GM12864 (cell line): ENCODE measurements around the gene MED22.

Experiments used
- DNase-seq: peaks from one replicate; pipeline ENCODE4 v3.0.0-alpha.2; 2011; ENCODE audit warnings: low read depth
- H3K4me3 ChIP-seq: 2 replicates; pipeline ENCODE4 v1.5.1; 2011; ENCODE audit warnings: mild to moderate bottlenecking, low read depth, low read length, control low read depth
- TF ChIP-seq, protein P1 (sequence below): IDR thresholded peaks from 2 replicates; pipeline ENCODE4 v1.5.1; 2011; ENCODE audit warnings: low read depth, mild to moderate bottlenecking, moderate library complexity, low read length, control low read depth, inconsistent platforms; ENCODE audit errors: missing control alignments

The MED22 gene

DNA sequence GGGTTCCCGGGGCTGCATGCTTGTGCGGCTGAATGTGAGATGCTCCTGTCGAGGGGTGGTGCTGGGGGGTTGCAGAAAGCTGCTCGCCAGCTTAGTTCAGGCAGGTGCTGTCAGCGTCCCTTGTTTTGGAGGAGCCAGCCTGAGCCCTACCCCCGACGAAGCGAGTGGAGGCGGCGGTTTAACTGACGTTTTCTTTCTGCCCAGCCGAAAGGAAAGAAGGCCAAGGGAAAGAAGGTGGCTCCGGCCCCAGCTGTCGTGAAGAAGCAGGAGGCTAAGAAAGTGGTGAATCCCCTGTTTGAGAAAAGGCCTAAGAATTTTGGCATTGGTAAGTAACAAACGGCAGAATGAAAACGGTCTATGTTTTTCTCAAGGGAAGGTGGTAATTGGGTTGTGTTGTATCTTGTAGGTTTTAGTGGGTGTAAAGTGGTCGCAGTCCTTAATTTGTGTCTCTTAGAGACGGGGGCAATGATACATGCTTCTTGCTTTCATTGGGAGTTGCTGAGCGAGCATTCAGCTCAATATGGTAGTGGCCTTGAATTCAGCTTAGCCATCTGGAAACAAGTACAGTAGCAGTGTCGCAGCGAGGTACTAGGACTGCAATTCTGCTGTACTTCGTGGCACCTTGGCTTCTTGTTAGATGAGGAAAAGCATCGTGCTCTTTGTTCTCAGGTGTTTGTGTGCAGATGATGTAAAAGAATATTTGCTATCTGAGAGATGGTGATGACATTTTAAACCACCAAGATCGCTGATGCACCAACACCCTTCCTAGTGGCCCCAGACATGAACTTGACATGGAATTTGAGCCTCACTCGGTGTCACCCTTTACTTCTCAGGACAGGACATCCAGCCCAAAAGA is 1.0 kb upstream of the MED22 start:
- peak overlapping the region; percentile 97 for H3K4me3 ChIP-seq
- no peak for DNase-seq
- TF ChIP-seq, protein P1, sequence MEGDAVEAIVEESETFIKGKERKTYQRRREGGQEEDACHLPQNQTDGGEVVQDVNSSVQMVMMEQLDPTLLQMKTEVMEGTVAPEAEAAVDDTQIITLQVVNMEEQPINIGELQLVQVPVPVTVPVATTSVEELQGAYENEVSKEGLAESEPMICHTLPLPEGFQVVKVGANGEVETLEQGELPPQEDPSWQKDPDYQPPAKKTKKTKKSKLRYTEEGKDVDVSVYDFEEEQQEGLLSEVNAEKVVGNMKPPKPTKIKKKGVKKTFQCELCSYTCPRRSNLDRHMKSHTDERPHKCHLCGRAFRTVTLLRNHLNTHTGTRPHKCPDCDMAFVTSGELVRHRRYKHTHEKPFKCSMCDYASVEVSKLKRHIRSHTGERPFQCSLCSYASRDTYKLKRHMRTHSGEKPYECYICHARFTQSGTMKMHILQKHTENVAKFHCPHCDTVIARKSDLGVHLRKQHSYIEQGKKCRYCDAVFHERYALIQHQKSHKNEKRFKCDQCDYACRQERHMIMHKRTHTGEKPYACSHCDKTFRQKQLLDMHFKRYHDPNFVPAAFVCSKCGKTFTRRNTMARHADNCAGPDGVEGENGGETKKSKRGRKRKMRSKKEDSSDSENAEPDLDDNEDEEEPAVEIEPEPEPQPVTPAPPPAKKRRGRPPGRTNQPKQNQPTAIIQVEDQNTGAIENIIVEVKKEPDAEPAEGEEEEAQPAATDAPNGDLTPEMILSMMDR: no peak

DNA sequence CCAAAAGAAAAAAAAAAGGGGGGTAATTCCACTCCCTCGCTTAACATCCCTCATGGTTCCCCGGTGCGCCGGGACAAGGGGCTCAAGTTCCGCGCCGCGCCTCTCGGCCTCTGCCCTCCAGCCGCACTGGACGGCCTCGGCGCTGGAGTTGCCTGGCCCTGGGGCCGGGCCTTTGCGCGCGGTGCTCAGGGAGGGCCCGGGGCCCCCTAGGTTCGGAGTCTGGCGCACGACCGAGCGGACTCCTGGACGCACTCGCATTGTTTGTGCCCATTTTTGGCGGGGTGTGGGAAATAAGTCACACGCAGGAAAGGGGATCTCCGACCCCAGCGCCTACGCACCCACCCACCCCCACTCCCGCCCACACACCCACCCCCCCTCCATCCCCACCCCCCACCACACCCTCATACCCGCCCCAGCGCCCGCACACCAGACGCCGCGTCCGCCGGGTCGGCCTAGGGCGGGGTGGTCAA is 381 bp downstream of the MED22 start:
- DNase-seq: no peak
- TF ChIP-seq, protein P1: no peak
- H3K4me3 ChIP-seq: peak overlapping the region; percentile 97

DNA sequence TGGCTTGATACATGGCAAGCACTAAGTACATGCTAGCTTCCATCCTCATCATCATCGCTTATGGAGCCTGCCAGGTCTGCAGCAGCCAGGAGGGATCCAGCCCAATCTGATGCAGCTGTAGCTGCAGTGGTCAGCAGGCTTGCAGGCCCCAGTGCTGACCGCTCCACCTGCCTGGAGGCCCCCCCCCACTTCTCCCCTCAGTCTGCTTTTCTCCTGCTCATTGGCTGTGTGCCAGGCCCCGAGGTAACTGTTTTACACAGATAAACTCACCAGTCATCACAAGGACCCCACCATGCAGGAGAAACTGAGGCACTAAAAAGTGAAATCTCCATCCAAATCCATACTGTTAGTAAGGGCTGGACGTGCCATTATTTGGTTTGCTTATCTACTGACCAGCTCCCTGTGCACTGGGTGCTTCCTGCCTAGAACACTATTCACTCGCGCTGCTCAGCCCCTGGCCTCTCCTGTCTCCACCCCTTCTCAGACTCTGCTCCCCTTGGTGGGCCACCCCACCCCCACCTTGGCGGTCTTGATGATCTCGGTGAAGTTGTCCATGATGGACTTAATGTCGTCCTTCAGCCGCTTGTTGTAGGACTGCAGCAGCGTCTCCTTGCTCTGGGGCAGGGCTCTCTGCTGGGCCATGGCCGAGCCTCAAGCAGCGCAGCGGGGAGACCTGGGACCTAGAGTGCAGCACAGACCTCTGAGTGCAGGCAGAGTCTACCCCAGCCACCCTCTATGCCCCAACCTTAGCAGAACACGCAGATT is 1.7 kb downstream of the MED22 start:
- H3K4me3 ChIP-seq: peak overlapping the region; percentile 97
- TF ChIP-seq, protein P1: no peak
- no peak for DNase-seq

DNA sequence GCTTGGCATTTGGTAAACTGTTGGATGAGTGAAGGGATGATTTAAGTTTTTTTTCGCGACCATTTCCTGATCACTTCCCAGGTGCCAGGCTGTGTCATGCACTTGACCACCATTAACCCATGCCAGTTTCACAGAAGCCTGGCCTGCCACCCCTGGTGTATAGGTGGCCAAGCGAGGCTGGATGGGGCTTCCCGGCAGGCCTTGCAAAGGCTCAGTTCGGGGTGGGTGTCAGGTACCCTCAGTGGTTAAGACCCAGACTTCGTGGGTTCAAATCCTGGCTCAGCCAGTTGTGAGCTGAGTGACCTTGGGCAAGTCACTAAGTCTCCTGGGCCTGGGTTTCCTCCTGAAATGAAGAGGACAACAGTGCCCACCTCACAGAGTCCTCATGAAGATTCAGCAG is 2.3 kb downstream of the MED22 start:
- DNase-seq: no peak
- TF ChIP-seq, protein P1: no peak
- H3K4me3 ChIP-seq: no peak overlapping the region

DNA sequence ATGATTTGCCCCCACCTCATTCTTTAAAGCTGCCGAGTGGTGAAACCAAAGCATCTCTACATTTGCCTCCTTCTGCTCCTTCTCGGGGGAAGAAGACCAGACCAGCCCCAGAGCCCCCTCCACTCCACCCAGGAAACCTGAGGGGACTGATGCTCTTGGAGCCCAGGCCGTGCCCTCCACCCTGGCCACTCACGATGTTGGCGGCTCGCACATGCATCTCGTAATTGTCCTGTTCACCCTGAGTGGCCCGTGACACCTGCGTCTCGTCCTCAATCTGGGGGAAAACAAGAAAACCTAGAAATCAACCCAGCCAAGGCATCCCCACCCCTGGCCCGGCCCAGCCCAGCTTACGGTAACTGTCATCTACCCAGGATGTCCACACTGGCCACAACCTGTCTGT is 3.0 kb downstream of the MED22 start:
- no peak for DNase-seq
- TF ChIP-seq, protein P1: no peak

DNA sequence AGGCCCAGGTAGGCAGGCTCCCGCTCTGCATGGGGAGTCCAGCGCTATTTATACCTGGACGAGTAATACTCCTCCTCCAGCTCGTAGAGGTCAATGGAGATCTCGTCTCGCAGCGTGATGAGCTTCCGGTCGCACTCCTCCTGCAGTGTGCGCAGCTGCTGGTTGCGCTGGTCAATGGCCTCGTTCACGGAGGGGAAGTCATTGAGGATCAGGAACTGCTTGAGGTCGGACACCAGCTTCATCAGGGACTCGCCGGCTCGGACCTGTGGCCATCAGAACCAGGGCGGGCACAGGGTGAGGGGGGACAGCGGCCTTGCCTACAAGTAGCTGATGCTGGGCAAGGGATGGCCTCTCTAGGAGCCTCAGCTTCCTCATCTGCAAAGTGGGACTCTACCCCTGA is 3.9 kb downstream of the MED22 start:
- DNase-seq: no peak
- TF ChIP-seq, protein P1: no peak
- H3K4me3 ChIP-seq: no peak overlapping the region

More for the DNA sequence above, 3.0 kb downstream of the MED22 start:
- no peak overlapping the region for H3K4me3 ChIP-seq
